HG02678 (cell line): ENCODE results near the gene HDAC9.

Experiments
- ATAC-seq: cut with Tn5 transposase; IDR thresholded peaks from one replicate; pipeline ENCODE4 v1.9.1; 2021; ENCODE audit warnings: mild to moderate bottlenecking, moderate library complexity; ENCODE audit not compliant: unreplicated experiment

The HDAC9 gene

GRCh38 chr7:18828260-18828993 lies 332.9 kb downstream of the HDAC9 start:
- ATAC-seq = no peak

- ATAC-seq = no peak
Observed at GRCh38 chr7:18828994-18829857, 333.7 kb downstream of the HDAC9 start.

- ATAC-seq = no peak
Observed at GRCh38 chr7:18829858-18830285, 334.3 kb downstream of the HDAC9 start.

GRCh38 chr7:18831419-18831818 lies 335.9 kb downstream of the HDAC9 start:
- no peak for ATAC-seq

- no peak for ATAC-seq
Observed at GRCh38 chr7:18831943-18832342, 336.4 kb downstream of the HDAC9 start.

GRCh38 chr7:18834577-18834976 lies 339.0 kb downstream of the HDAC9 start:
- no peak for ATAC-seq

- ATAC-seq = no peak
Observed at GRCh38 chr7:18835001-18835690, 339.6 kb downstream of the HDAC9 start.

GRCh38 chr7:18843979-18844378 lies 348.4 kb downstream of the HDAC9 start:
- ATAC-seq = no peak

GRCh38 chr7:18844735-18845134 lies 349.2 kb downstream of the HDAC9 start:
- ATAC-seq = no peak

- ATAC-seq = no peak
Observed at GRCh38 chr7:18845700-18846099, 350.2 kb downstream of the HDAC9 start.

- ATAC-seq = no peak
Observed at GRCh38 chr7:18846765-18847215, 351.2 kb downstream of the HDAC9 start.

- no peak for ATAC-seq
Observed at GRCh38 chr7:18849130-18849529, 353.6 kb downstream of the HDAC9 start.

- ATAC-seq = no peak
Observed at GRCh38 chr7:18855796-18856195, 360.2 kb downstream of the HDAC9 start.

- no peak for ATAC-seq
Observed at GRCh38 chr7:18858232-18858631, 362.7 kb downstream of the HDAC9 start.

GRCh38 chr7:18859318-18859717 lies 363.8 kb downstream of the HDAC9 start:
- ATAC-seq = no peak

GRCh38 chr7:18860221-18860620 lies 364.7 kb downstream of the HDAC9 start:
- ATAC-seq = no peak

GRCh38 chr7:18861514-18862118 lies 366.1 kb downstream of the HDAC9 start:
- peak; percentile 82 for ATAC-seq

- ATAC-seq = no peak
Observed at GRCh38 chr7:18864967-18865366, 369.4 kb downstream of the HDAC9 start.

GRCh38 chr7:18866359-18867036 lies 370.9 kb downstream of the HDAC9 start:
- peak; percentile 81 for ATAC-seq

- no peak for ATAC-seq
Observed at GRCh38 chr7:18872344-18872743, 376.8 kb downstream of the HDAC9 start.
